ENCODE data around the gene GNG4.

- TF ChIP-seq, protein P1, sequence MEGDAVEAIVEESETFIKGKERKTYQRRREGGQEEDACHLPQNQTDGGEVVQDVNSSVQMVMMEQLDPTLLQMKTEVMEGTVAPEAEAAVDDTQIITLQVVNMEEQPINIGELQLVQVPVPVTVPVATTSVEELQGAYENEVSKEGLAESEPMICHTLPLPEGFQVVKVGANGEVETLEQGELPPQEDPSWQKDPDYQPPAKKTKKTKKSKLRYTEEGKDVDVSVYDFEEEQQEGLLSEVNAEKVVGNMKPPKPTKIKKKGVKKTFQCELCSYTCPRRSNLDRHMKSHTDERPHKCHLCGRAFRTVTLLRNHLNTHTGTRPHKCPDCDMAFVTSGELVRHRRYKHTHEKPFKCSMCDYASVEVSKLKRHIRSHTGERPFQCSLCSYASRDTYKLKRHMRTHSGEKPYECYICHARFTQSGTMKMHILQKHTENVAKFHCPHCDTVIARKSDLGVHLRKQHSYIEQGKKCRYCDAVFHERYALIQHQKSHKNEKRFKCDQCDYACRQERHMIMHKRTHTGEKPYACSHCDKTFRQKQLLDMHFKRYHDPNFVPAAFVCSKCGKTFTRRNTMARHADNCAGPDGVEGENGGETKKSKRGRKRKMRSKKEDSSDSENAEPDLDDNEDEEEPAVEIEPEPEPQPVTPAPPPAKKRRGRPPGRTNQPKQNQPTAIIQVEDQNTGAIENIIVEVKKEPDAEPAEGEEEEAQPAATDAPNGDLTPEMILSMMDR (conservative IDR thresholded peaks at IDR 0.05; ENCODE audit: low read length), result no peak
- no peak for TF ChIP-seq EZH2phosphoT487 (IDR thresholded peaks at IDR 0.05; ENCODE audit: borderline replicate concordance)
Measured at GRCh38 chr1:235545292-235545930, 104.2 kb downstream of the GNG4 start.

Data from Loucy (cell line).